Measurements from ENCODE around the gene NOS1AP. TPM values are rescaled to one million over a fixed set of nuclear protein-coding genes. Genes with fewer than 3 reads are reported as not detected.

Gene NOS1AP
- polyA plus RNA-seq, 1 of the 3 experiments (the other 2 are of a cell fraction) = 0.03 TPM

DNA sequence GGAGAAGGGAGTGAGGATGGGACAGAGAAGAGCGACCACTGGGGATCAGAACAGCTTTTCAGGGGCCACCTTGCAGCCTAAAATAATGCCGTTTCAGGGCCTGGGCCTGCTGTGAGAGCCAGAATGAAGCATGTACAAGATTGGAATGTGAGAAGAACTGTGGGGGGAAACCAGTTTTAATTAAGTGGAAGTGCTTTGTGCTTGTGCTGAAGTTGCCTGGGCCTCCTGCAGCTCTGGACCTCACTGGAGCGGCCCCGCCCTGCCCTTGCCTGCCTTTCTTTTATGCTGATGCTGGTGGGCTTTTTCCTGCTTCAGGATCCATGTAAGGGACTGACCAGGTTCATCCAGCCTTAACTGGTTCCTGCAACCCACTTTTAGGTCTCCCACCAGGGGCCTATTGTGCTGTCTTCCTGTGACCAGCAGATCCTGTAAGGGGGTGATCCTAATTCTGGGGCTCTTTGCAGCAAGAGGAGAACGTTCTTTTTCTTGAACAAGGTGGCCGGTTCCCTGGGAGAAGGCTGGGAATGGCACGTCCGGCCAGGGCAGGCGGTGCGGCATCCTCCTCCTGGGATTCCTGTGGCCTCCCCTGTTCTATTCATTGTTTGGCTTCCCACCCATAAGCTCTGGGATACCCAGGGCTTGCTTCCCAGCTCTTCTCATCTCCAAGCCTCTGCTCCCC lies 315.2 kb downstream of the NOS1AP start:
- no peak overlapping the region for H3K9ac ChIP-seq
- no peak overlapping the region for H3K4me2 ChIP-seq
- H3K4me1 ChIP-seq (ENCODE audit: control insufficient read depth in 1 of 2, insufficient read depth in 2 of 2, low read depth in 1 of 2, low read length in 1 of 2) = peaks cover 0 to 5% of the 10 kb centered on the region in 2 experiments; a peak in 1 of 4 replicates
- peaks cover 5% of the 10 kb centered on the region; the same call in 1 of the 2 replicates for H3K27me3 ChIP-seq (ENCODE audit: insufficient read depth)
- ChIA-PET CTCF (interaction anchor here (2.3 to 2.6 kb wide), 2 partner anchors 27 to 329 kb away, joined by 12 read pairs; no protein-coding TSS in a partner anchor), POLR2A (no interaction called here)
- TF ChIP-seq JUND (IDR thresholded peaks at IDR 0.05) (no peak), ELF1 (IDR thresholded peaks at IDR 0.05) (no peak), GATA2 (CRISPR knock-in tag; IDR thresholded peaks at IDR 0.05) (no peak), RXRA (IDR thresholded peaks at IDR 0.05; ENCODE audit: borderline replicate concordance, low read depth) (no peak), GABPA (IDR thresholded peaks at IDR 0.05; ENCODE audit: low read depth) (no peak), NRF1 (IDR thresholded peaks at IDR 0.05; ENCODE audit: low read depth, low read length) (no peak), NFIC (IDR thresholded peaks at IDR 0.05; ENCODE audit: borderline replicate concordance) (no peak)
- TF ChIP-seq, protein P1, sequence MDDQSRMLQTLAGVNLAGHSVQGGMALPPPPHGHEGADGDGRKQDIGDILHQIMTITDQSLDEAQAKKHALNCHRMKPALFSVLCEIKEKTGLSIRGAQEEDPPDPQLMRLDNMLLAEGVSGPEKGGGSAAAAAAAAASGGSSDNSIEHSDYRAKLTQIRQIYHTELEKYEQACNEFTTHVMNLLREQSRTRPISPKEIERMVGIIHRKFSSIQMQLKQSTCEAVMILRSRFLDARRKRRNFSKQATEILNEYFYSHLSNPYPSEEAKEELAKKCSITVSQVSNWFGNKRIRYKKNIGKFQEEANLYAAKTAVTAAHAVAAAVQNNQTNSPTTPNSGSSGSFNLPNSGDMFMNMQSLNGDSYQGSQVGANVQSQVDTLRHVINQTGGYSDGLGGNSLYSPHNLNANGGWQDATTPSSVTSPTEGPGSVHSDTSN (IDR thresholded peaks at IDR 0.05) = no peak
- TF ChIP-seq, protein P2, sequence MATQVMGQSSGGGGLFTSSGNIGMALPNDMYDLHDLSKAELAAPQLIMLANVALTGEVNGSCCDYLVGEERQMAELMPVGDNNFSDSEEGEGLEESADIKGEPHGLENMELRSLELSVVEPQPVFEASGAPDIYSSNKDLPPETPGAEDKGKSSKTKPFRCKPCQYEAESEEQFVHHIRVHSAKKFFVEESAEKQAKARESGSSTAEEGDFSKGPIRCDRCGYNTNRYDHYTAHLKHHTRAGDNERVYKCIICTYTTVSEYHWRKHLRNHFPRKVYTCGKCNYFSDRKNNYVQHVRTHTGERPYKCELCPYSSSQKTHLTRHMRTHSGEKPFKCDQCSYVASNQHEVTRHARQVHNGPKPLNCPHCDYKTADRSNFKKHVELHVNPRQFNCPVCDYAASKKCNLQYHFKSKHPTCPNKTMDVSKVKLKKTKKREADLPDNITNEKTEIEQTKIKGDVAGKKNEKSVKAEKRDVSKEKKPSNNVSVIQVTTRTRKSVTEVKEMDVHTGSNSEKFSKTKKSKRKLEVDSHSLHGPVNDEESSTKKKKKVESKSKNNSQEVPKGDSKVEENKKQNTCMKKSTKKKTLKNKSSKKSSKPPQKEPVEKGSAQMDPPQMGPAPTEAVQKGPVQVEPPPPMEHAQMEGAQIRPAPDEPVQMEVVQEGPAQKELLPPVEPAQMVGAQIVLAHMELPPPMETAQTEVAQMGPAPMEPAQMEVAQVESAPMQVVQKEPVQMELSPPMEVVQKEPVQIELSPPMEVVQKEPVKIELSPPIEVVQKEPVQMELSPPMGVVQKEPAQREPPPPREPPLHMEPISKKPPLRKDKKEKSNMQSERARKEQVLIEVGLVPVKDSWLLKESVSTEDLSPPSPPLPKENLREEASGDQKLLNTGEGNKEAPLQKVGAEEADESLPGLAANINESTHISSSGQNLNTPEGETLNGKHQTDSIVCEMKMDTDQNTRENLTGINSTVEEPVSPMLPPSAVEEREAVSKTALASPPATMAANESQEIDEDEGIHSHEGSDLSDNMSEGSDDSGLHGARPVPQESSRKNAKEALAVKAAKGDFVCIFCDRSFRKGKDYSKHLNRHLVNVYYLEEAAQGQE (IDR thresholded peaks at IDR 0.05; ENCODE audit: low read depth, low read length) = no peak
- TF ChIP-seq, protein P3, sequence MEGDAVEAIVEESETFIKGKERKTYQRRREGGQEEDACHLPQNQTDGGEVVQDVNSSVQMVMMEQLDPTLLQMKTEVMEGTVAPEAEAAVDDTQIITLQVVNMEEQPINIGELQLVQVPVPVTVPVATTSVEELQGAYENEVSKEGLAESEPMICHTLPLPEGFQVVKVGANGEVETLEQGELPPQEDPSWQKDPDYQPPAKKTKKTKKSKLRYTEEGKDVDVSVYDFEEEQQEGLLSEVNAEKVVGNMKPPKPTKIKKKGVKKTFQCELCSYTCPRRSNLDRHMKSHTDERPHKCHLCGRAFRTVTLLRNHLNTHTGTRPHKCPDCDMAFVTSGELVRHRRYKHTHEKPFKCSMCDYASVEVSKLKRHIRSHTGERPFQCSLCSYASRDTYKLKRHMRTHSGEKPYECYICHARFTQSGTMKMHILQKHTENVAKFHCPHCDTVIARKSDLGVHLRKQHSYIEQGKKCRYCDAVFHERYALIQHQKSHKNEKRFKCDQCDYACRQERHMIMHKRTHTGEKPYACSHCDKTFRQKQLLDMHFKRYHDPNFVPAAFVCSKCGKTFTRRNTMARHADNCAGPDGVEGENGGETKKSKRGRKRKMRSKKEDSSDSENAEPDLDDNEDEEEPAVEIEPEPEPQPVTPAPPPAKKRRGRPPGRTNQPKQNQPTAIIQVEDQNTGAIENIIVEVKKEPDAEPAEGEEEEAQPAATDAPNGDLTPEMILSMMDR (IDR thresholded peaks at IDR 0.05) = no peak
- no peak overlapping the region for H3K4me3 ChIP-seq (ENCODE audit: low read depth in 2 of 2, low read length in 1 of 2)
- no peaks in the 10 kb centered on the region for H3K9me2 ChIP-seq
- no peaks in the 10 kb centered on the region for H3K36me3 ChIP-seq (replicated peaks in 1 of 2; ENCODE audit: control insufficient read depth in 1 of 2, insufficient read depth in 2 of 2, low read length in 1 of 2)
- no peaks in the 10 kb centered on the region for H3K9me3 ChIP-seq
- peak; percentile 6 for DNase-seq
- WGBS (ENCODE audit: low lambda C conversion rate) = 66% methylated on average over 7 of the region's 10 CpGs
- H2AFZ ChIP-seq (ENCODE audit: low read depth) = no peak overlapping the region
- H3F3A ChIP-seq (replicated peaks; ENCODE audit: insufficient read depth) = no peaks in the 10 kb centered on the region
- no peaks in the 10 kb centered on the region for H3K79me2 ChIP-seq (ENCODE audit: insufficient read depth)
- no peak overlapping the region for H3K27ac ChIP-seq (ENCODE audit: low read depth in 2 of 2, low read length in 1 of 2)
- H4K20me1 ChIP-seq (ENCODE audit: insufficient read depth) = no peaks in the 10 kb centered on the region

DNA sequence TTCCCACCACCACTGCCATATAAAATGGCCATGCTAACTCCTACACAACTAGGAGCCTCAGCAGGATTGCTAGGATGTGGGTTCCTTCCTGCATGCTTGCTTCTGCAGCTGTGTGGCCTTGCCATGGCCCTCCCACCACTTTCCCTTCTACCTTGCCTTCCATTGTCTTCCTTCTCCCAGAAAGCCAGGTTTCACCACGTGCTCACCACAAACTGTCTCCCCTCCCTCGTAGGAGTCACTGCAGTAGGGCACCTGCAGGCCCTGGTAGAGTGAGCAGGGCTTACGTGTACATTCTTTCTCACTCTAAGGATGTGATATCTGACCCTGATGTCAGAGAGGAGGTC lies 315.8 kb downstream of the NOS1AP start:
- Histone ChIP-seq H3K9me3 (no peaks in the 10 kb centered on the region), H3K36me3 (replicated peaks in 1 of 2; ENCODE audit: control insufficient read depth in 1 of 2, insufficient read depth in 2 of 2, low read length in 1 of 2) (no peaks in the 10 kb centered on the region), H3K79me2 (ENCODE audit: insufficient read depth) (no peaks in the 10 kb centered on the region), H3K9ac (no peak overlapping the region), H3F3A (replicated peaks; ENCODE audit: insufficient read depth) (no peaks in the 10 kb centered on the region), H3K27me3 (ENCODE audit: insufficient read depth) (peaks cover 5% of the 10 kb centered on the region; the same call in 1 of the 2 replicates), H3K4me2 (no peak overlapping the region), H2AFZ (ENCODE audit: low read depth) (no peak overlapping the region), H3K4me1 (ENCODE audit: control insufficient read depth in 1 of 2, insufficient read depth in 2 of 2, low read depth in 1 of 2, low read length in 1 of 2) (peaks cover 0 to 8% of the 10 kb centered on the region in 2 experiments; a peak in 1 of 4 replicates), H3K9me2 (no peaks in the 10 kb centered on the region), H3K4me3 (ENCODE audit: low read depth in 2 of 2, low read length in 1 of 2) (no peak overlapping the region), H4K20me1 (ENCODE audit: insufficient read depth) (no peaks in the 10 kb centered on the region), H3K27ac (ENCODE audit: low read depth in 2 of 2, low read length in 1 of 2) (no peak overlapping the region)
- WGBS (ENCODE audit: low lambda C conversion rate) = 44% methylated on average over 3 of the region's 3 CpGs
- POLR2A ChIA-PET = no interaction called here
- DNase-seq = peak; percentile 1
- CTCF ChIA-PET = interaction anchor here (2.6 kb wide), 1 partner anchor 28 kb away, joined by 12 read pairs; no protein-coding TSS in a partner anchor
- TF ChIP-seq RFX5 (IDR thresholded peaks at IDR 0.05; ENCODE audit: low read length) = no peak
- no peak for TF ChIP-seq RXRA (IDR thresholded peaks at IDR 0.05; ENCODE audit: borderline replicate concordance, low read depth)
- TF ChIP-seq, protein P4, sequence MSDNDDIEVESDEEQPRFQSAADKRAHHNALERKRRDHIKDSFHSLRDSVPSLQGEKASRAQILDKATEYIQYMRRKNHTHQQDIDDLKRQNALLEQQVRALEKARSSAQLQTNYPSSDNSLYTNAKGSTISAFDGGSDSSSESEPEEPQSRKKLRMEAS (IDR thresholded peaks at IDR 0.05; ENCODE audit: low read depth) = no peak
- no peak for TF ChIP-seq TEAD4 (IDR thresholded peaks at IDR 0.05; ENCODE audit: borderline replicate concordance, insufficient read depth)
- TF ChIP-seq EP300 (IDR thresholded peaks at IDR 0.05; ENCODE audit: borderline replicate concordance in 1 of 2, low read depth in 1 of 2, low read length in 1 of 2) = no peak
- TF ChIP-seq SIN3A (IDR thresholded peaks at IDR 0.05; ENCODE audit: borderline replicate concordance, low read depth, low read length) = no peak
- no peak for TF ChIP-seq EZH2phosphoT487 (IDR thresholded peaks at IDR 0.05; ENCODE audit: borderline replicate concordance, low read depth)
- no peak for TF ChIP-seq TCF12 (IDR thresholded peaks at IDR 0.05)
- no peak for TF ChIP-seq MXI1 (IDR thresholded peaks at IDR 0.05; ENCODE audit: low read depth, low read length)

Measured in SK-N-SH (cell line).